Thymus (tissue), 11 donors: Measurements from ENCODE around the gene ELF1. TPM values are rescaled to one million over a fixed set of nuclear protein-coding genes. Genes with fewer than 3 reads are reported as not detected.
"Not testable (repeated sequence)": the region's sequence is repeated elsewhere in the genome, so short reads cannot be mapped to it uniquely, and the experiment has no call there.

Experiments
- DNase-seq, 9 donors: peaks; one replicate each; pipeline ENCODE4 v3.0.0-alpha.2; 2013; ENCODE audit warnings: low spot score in 9 of 9, low read depth in 6 of 9, missing footprints in 1 of 9
- H3K27ac ChIP-seq, 2 donors: one replicate each; pipeline ENCODE4 v1.5.1; 2013; ENCODE audit warnings: control low read depth in 1 of 2, low read depth in 1 of 2, low read length in 1 of 2, mild to moderate bottlenecking in 1 of 2, moderate library complexity in 1 of 2
- H3K27me3 ChIP-seq, 2 donors: one replicate each; pipeline ENCODE4 v1.5.1; 2013; ENCODE audit warnings: low read length in 1 of 2; ENCODE audit not compliant: control insufficient read depth in 2 of 2, insufficient read depth in 1 of 2
- H3K36me3 ChIP-seq, 2 donors: one replicate each; pipeline ENCODE4 v1.5.1; 2013; ENCODE audit warnings: low read length in 1 of 2, mild to moderate bottlenecking in 1 of 2, moderate library complexity in 1 of 2; ENCODE audit not compliant: control insufficient read depth in 2 of 2, insufficient read depth in 2 of 2
- H3K4me1 ChIP-seq, 2 donors: one replicate each; pipeline ENCODE4 v1.5.1; 2013; ENCODE audit warnings: low read length in 2 of 2; ENCODE audit not compliant: control insufficient read depth in 2 of 2, insufficient read depth in 2 of 2
- H3K4me3 ChIP-seq, 2 donors: one replicate each; pipeline ENCODE4 v1.5.1; 2013; ENCODE audit warnings: low read length in 2 of 2, control low read depth in 1 of 2, mild to moderate bottlenecking in 1 of 2
- H3K9me3 ChIP-seq, 2 donors: one replicate each; pipeline ENCODE4 v1.5.1; 2013; ENCODE audit warnings: low read length in 1 of 2, mild to moderate bottlenecking in 1 of 2; ENCODE audit not compliant: control insufficient read depth in 2 of 2, insufficient read depth in 1 of 2
- WGBS: extraction: QIAGEN DNeasy Blood & Tissue Kit; methylation state at CpG from one replicate; pipeline ENCODE4 v1.1.7; 2013; 5-methylcytosine and 5-hydroxymethylcytosine counted together
- polyA plus RNA-seq: library from polyadenylated mRNA; stranded (reverse); fragments of 200-250 nt; gene quantifications from one replicate; pipeline ENCODE4 v1.2.3, GENCODE V29; 2013
- total RNA-seq: library from RNA; stranded (reverse); fragments of 120-200 nt; gene quantifications from one replicate; pipeline ENCODE4 v1.2.4, GENCODE V29; 2013
- donor health status: healthy.

Gene ELF1
- total and polyA plus RNA-seq, 2 donors, result 64.2 to 89.3 TPM

- Histone ChIP-seq H3K4me1 (peaks cover 6 to 8% of the 10 kb centered on the region in 2 donors), H3K4me3 (no peak overlapping the region), H3K36me3 (peaks cover 8 to 41% of the 10 kb centered on the region in 2 donors), H3K27me3 (no peaks in the 10 kb centered on the region), H3K27ac (no peak overlapping the region), H3K9me3 (no peaks in the 10 kb centered on the region)
- no peak for DNase-seq
- 86% methylated on average over 3 of the region's 3 CpGs for WGBS
Measured at GRCh38 chr13:40928980-40929379, 90.1 kb downstream of the ELF1 start.

DNA sequence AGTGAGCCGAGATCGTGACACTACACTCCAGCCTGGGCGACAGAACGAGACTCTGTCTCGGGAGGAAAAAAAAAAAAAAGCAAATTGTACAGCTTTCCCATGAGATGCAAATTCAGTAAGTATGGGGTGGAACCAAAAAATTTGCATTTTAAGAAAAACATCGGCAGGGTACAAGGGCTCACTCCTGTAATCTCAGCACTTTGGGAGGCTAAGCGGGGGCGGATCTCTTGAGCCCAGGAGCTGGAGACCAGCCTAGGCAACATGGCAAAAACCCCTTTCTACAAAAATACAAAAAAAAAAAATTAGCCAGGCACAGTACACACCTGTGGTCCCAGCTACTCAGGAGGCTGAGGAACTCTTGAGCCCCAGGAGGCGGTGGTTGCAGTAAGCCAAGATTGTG is 91.2 kb downstream of the ELF1 start:
- H3K4me3 ChIP-seq, result no peak overlapping the region
- H3K27ac ChIP-seq, result no peak overlapping the region
- peaks cover 8 to 35% of the 10 kb centered on the region in 2 donors for H3K36me3 ChIP-seq
- H3K27me3 ChIP-seq, result no peaks in the 10 kb centered on the region
- no peaks in the 10 kb centered on the region for H3K9me3 ChIP-seq
- WGBS, result 96% methylated on average over 9 of the region's 9 CpGs
- no peak for DNase-seq
- H3K4me1 ChIP-seq, result peaks cover 0 to 2% of the 10 kb centered on the region in 2 donors

DNA sequence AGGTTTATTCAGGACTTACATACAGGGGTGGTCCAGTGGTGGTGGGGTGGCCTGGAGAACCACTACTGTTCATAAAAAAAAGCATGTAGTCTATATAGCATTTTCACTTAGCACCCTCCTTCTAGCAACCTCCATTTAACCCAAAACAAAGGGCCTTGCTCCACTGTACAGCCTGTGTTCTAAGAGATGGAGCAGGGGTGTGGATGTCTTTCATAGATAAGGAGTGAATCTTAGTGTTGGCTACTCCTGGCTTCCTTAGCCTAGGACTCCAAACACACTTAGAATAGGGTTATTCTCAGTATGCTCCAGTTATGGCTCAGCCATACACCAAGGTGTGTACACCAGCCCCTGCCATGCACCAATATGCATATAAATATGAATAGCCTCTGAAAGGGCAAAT is 95.2 kb downstream of the ELF1 start:
- no peak for DNase-seq
- Histone ChIP-seq H3K27me3 (no peaks in the 10 kb centered on the region), H3K9me3 (no peaks in the 10 kb centered on the region), H3K36me3 (peaks cover 2 to 10% of the 10 kb centered on the region in 2 donors), H3K27ac (no peak overlapping the region), H3K4me3 (no peak overlapping the region), H3K4me1 (peaks cover 0 to 3% of the 10 kb centered on the region in 2 donors)

DNA sequence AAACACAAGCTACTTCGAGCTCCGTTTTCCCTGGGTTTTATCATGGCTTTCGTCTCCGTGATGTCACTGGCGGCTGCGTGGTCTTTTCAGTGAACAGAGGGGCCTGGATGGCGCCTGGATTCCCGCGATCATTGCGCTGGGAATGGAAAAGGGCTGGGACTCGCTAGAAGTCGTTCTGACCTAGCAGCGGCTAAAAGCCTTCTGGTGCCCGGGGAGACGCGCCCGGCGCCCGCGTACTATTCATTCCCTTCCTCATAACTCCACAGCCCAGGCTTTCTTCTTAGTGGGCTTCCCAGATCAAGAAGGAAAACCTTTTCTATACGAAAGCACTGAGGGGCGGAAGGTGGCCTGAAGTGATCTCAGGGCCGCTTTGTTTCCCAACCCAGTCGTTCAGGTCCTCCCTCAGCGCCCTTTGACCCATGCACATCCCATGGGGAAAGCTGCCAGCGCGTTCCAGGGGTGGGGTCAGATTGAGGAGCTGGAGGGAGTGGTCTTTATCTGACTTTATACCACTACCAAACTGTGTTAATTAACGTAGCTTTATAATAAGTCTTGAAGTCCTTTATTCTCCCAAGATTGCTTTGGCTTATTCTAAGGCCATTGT is 96.6 kb downstream of the ELF1 start:
- H3K4me3 ChIP-seq, result no peak overlapping the region
- no peaks in the 10 kb centered on the region for H3K9me3 ChIP-seq
- H3K27ac ChIP-seq, result no peak overlapping the region
- H3K4me1 ChIP-seq, result peaks cover 0 to 3% of the 10 kb centered on the region in 2 donors
- DNase-seq, result no peak
- no peaks in the 10 kb centered on the region for H3K36me3 ChIP-seq
- H3K27me3 ChIP-seq, result no peaks in the 10 kb centered on the region
- 89% methylated on average over 28 of the region's 28 CpGs for whole genome bisulfite sequencing

DNA sequence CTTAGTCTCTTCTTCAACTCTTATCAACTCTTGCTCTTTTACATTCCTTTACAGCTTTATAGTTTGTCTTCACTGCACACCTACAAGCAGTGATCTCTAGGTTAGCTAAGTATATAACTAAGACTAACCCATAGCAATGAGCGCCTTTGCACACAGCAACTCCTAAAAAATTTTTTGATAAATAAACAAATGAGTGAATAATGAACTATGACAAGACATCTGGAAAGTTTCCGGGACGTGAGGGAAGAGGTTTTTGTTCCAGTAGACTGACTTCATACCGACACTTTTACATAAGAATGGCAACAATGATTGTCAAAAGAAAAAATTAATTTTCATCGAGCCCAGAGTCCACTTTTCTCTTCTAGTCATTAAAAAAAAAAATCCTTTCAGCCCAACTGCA is 98.3 kb downstream of the ELF1 start:
- no peaks in the 10 kb centered on the region for H3K27me3 ChIP-seq
- peak overlapping the region; percentile 78 to 82 for H3K4me3 ChIP-seq
- H3K27ac ChIP-seq, result no peak overlapping the region
- no peaks in the 10 kb centered on the region for H3K36me3 ChIP-seq
- DNase-seq, result peak in 1 of 9 donors; percentile 19
- 38% methylated on average over 5 of the region's 5 CpGs for WGBS
- peaks cover 0 to 3% of the 10 kb centered on the region in 2 donors for H3K4me1 ChIP-seq
- no peaks in the 10 kb centered on the region for H3K9me3 ChIP-seq

DNA sequence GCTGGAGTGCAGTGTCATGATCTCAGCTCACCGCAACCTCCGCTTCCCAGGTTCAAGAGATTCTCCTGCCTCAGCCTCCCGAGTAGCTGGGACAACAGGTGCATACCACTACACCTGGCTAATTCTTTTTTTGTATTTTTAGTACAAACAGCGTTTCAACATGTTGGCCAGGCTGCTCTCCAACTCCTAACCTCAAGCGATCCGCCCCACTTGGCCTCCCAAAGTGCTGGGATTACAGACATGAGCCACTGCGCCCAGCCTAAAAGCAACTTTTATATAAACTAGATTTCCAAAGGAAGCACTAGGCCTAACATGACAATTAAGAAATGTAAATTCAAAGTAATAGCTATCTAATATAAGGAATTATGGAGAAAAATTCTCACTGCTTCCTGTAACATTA is 99.2 kb downstream of the ELF1 start:
- not testable (repeated sequence) for H3K9me3 ChIP-seq, H3K36me3 ChIP-seq, H3K27me3 ChIP-seq, H3K4me1 ChIP-seq, DNase-seq, H3K4me3 ChIP-seq, H3K27ac ChIP-seq
- WGBS, result 97% methylated on average over 7 of the region's 7 CpGs

- Histone ChIP-seq H3K27ac (no peak overlapping the region), H3K4me1 (peaks cover 0 to 3% of the 10 kb centered on the region in 2 donors), H3K4me3 (no peak overlapping the region), H3K36me3 (no peaks in the 10 kb centered on the region), H3K9me3 (no peaks in the 10 kb centered on the region), H3K27me3 (no peaks in the 10 kb centered on the region)
- no peak for DNase-seq
- 94% methylated on average over 6 of the region's 6 CpGs for WGBS
Measured at GRCh38 chr13:40916207-40916998, 102.7 kb downstream of the ELF1 start.

GRCh38 chr13:40914863-40915262 is 104.3 kb downstream of the ELF1 start:
- not testable (repeated sequence) for H3K9me3 ChIP-seq, H3K27ac ChIP-seq, DNase-seq, H3K27me3 ChIP-seq, H3K36me3 ChIP-seq, H3K4me1 ChIP-seq, H3K4me3 ChIP-seq

GRCh38 chr13:40911341-40911740 is 107.8 kb downstream of the ELF1 start:
- Histone ChIP-seq H3K4me3 (no peak overlapping the region), H3K27me3 (no peaks in the 10 kb centered on the region), H3K36me3 (no peaks in the 10 kb centered on the region), H3K4me1 (no peaks in the 10 kb centered on the region), H3K9me3 (no peaks in the 10 kb centered on the region), H3K27ac (no peak overlapping the region)
- DNase-seq, result no peak
